HUES64 (cell line): ENCODE measurements around the gene ADARB2.

ENCODE experiments used
- H3K27ac ChIP-seq: 2 replicates; pipeline ENCODE4 v1.7.0; 2013; ENCODE audit warnings: low read depth, low read length, inconsistent platforms
- H3K27me3 ChIP-seq: 2 replicates; pipeline ENCODE4 v1.6.1; 2013; ENCODE audit warnings: mild to moderate bottlenecking, low read length; ENCODE audit not compliant: insufficient read depth
- H3K36me3 ChIP-seq: 2 replicates; pipeline ENCODE4 v1.6.1; 2013; ENCODE audit warnings: mild to moderate bottlenecking, low read length; ENCODE audit not compliant: insufficient read depth
- H3K4me1 ChIP-seq: 2 replicates; pipeline ENCODE4 v1.6.1; 2013; ENCODE audit warnings: mild to moderate bottlenecking, low read length, moderate library complexity; ENCODE audit not compliant: insufficient read depth
- H3K4me3 ChIP-seq: 2 replicates; pipeline ENCODE4 v1.5.1; 2013; ENCODE audit warnings: mild to moderate bottlenecking, low read length, moderate library complexity
- H3K9ac ChIP-seq: 2 replicates; pipeline ENCODE4 v1.6.1; 2013; ENCODE audit warnings: mild to moderate bottlenecking, low read depth, low read length
- H3K9me3 ChIP-seq: 2 replicates; pipeline ENCODE4 v1.6.1; 2013; ENCODE audit warnings: low read depth, low read length; ENCODE audit not compliant: insufficient read depth
- WGBS: fragments of 150-250, 120-280 bp; methylation state at CpG from one replicate; pipeline ENCODE4 v1.1.7; 2013; ENCODE audit warnings: missing lambda C conversion rate; 5-methylcytosine and 5-hydroxymethylcytosine counted together

The ADARB2 gene

DNA sequence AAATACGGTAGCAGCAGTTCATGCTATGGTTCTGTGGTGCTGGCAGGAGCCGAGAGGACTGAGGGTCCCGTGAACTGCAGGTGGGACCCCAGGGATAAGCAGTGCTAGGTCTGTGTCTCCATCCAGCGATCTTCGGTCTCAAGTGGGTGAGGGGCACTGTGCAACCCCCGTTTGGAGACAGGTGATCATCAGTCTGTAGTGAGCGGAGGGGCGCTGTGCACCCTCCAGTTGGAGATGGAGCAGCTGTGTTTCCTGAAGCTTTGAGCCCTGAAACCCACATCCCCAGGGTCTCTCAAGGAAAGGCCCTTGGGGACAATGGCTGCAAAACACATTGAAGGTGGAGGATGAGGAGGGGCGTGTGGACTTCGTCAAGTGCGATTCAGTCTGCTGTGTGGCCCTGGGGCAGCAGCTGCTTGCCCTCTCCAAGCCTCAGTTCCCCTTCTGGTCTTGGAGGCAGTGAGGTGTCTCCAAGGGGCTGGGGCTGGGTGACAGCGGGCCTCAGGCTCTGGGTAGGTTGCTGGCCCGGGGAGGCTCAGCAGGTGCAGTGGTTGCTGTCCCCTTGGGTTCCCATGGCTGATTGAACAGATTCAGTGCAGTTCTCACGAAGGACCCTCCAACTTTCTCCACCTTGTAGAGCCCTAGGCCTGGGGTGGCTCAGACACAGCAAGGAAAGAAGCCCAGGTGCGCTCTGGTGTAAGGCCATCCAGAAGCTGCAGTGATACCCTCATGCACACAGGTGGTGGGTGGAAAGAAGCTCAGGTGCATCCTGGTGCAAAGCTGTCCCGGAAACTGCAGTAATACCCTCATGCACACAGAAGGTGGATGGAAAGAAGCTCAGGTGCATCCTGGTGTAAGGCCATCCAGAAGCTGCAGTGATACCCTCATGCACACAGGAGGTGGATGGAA is 160.6 kb downstream of the ADARB2 start:
- no peaks in the 10 kb centered on the region for H3K36me3 ChIP-seq
- no peak overlapping the region for H3K27ac ChIP-seq
- no peak overlapping the region for H3K4me3 ChIP-seq
- no peak overlapping the region for H3K9ac ChIP-seq
- no peaks in the 10 kb centered on the region for H3K9me3 ChIP-seq
- no peaks in the 10 kb centered on the region for H3K27me3 ChIP-seq
- WGBS, result 95% methylated on average over 16 of the region's 16 CpGs
- no peaks in the 10 kb centered on the region for H3K4me1 ChIP-seq

DNA sequence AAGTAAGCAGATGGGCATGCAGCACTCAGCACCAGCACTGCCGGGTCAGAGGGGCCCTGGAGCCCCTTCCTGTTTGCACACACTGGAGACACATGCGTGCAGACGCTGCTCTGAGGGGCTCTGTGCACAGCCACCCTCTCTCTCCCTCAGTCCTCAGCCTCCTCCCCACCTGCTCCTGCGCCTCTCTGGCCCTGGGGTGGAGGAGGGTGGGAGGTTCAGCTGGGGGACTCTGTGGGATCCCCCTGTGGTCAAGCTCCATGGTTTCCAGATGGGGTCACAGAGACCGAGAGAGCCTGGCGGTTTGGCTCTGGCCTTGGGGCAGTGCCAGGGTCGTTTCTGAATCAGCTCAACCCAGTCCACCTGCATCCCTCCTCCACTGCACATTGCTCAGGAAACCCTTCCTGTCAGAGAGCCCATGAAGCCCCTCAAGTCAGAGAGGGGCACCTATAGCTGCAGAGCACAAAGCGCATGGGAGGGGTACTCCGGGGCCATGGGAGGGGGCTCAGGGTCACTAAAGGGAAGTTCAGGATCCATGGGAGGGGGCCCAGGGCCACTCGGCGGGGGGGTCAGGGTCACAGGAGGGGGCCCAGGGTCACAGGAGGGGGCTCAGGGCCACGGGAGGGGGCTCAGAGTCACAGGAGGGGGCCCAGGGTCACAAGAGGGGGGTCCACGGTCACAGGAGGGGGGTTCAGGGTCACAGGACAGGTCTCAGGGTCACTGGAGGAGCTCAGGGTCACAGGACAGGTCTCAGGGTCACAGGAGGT is 161.7 kb downstream of the ADARB2 start:
- H3K4me3 ChIP-seq, result no peak overlapping the region

DNA sequence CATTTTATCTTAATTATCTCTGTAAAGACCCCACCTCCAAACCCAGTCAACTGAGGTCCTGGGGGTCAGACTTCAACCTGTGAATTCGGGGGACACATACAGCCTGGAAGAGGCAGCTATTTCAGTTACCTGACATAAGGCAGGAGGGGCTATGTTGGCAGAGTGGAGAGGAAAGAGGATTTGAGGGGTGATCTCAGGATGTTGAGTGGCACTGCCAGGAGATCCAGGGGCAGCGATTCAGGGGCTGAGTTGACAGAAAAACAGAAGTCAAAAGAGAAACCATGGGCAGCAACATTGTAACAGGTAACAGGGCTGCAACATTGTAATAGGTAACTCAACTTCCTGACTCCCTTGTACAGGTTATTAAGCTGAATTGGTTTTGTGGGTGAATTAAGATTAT is 162.6 kb downstream of the ADARB2 start:
- H3K27me3 ChIP-seq, result no peaks in the 10 kb centered on the region
- no peak overlapping the region for H3K27ac ChIP-seq
- no peak overlapping the region for H3K9ac ChIP-seq
- no peak overlapping the region for H3K4me3 ChIP-seq
- H3K9me3 ChIP-seq, result no peaks in the 10 kb centered on the region
- WGBS, result 92% methylated on average over 2 of the region's 2 CpGs
- H3K36me3 ChIP-seq, result no peaks in the 10 kb centered on the region
- H3K4me1 ChIP-seq, result no peaks in the 10 kb centered on the region

More for the DNA sequence above, 161.7 kb downstream of the ADARB2 start:
- 94% methylated on average over 12 of the region's 13 CpGs for WGBS
- Histone ChIP-seq H3K9ac (no peak overlapping the region), H3K9me3 (no peaks in the 10 kb centered on the region), H3K27me3 (no peaks in the 10 kb centered on the region), H3K27ac (no peak overlapping the region), H3K36me3 (no peaks in the 10 kb centered on the region), H3K4me1 (no peaks in the 10 kb centered on the region)

DNA sequence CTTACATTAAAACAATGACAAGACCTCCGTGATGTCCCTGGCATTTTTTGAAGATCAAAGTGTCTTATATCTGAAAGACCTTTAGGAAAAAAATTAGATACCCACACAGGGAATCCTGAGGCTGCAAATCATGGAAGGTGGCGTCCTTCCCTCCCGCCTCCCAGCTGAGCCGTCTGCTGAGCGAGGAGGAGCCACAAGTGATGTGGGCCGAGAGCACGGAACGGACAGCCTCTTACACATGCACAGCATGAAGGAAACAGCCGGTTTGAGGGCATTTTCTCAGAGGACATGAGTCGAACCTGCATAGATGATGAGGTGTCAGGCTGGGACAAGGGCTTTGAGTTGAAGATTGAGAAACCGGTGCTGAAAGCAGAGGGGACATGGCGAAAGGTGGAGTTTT is 163.3 kb downstream of the ADARB2 start:
- H3K9me3 ChIP-seq, result no peaks in the 10 kb centered on the region
- H3K27ac ChIP-seq, result no peak overlapping the region
- H3K9ac ChIP-seq, result no peak overlapping the region
- no peaks in the 10 kb centered on the region for H3K36me3 ChIP-seq
- no peak overlapping the region for H3K4me3 ChIP-seq
- 93% methylated on average over 12 of the region's 12 CpGs for WGBS
- no peaks in the 10 kb centered on the region for H3K27me3 ChIP-seq
- no peaks in the 10 kb centered on the region for H3K4me1 ChIP-seq

DNA sequence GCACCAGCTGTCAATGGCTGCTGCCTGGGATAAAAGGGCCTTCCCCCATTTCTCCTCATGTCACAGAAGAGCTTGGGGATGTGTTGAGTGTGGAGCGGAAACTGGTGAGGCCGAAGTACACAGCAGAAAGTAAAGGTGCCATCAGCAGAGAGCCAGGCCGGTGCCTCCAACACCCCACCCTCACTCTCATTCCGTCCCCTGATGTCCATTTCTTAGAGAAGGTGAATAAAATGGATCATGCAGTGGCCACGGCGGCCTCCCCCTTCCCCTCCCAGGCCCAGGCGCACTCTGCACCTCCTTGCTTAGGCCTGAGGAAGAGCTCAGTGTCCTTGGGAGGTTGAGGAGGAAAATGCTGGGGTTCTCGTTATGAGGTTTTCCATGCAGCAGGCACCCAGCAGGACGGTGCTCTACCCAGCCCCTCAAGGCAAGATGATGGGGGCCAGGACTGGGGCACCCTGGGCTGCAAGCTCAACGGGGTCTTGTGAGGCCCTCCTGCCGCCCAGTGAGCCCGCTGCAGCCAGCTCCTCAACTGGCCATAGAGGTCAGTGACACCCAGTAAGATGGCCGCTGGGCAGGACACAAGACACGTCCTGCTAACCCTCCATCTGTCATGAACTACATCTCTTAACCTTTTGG is 163.9 kb downstream of the ADARB2 start:
- no peak overlapping the region for H3K9ac ChIP-seq
- no peaks in the 10 kb centered on the region for H3K27me3 ChIP-seq
- WGBS, result 95% methylated on average over 12 of the region's 14 CpGs
- H3K4me3 ChIP-seq, result no peak overlapping the region
- no peaks in the 10 kb centered on the region for H3K36me3 ChIP-seq
- no peaks in the 10 kb centered on the region for H3K9me3 ChIP-seq
- H3K27ac ChIP-seq, result no peak overlapping the region
- no peaks in the 10 kb centered on the region for H3K4me1 ChIP-seq

DNA sequence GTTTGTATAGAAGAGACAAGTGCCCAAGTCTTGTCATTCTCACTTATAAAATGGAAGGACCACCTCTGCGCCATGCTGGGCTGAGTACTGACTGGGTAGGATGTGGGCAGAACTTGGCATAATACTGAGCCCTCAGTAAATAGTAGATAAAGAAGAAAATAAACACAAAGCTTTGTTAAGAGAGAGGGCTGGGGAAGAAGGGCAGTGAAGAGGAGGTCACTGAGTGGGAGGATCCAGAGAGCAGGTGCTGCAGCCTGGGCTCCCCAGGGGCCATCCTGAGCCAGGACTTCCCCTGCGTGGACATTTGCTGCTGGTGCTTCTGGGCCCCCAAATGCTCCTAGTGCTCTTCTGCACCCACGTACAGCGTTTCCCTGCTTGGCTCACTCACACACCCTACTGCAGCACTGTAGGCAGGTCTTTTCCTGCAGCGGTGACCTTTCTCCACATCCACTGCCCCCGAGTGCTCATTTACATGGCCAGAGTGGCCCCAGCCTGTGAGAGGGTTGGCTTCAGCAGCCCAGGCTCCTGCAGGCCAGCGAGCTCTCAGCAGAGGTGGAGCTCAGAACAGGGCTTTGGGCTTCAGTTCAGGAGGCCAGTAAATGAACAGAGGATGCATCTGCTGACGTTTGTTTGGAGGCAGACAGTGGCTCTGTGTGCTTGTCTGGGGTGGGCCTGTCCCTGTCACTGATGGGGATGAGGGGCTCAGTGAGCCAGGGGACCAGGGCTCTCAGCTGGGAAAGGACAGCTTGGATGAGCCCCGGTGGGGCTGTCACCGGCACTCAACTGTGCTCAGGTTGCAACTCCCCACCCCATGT is 164.6 kb downstream of the ADARB2 start:
- Histone ChIP-seq H3K36me3 (no peaks in the 10 kb centered on the region), H3K27me3 (no peaks in the 10 kb centered on the region), H3K4me1 (no peaks in the 10 kb centered on the region), H3K4me3 (no peak overlapping the region), H3K9ac (no peak overlapping the region), H3K27ac (no peak overlapping the region), H3K9me3 (no peaks in the 10 kb centered on the region)
- WGBS, result 82% methylated on average over 10 of the region's 10 CpGs

DNA sequence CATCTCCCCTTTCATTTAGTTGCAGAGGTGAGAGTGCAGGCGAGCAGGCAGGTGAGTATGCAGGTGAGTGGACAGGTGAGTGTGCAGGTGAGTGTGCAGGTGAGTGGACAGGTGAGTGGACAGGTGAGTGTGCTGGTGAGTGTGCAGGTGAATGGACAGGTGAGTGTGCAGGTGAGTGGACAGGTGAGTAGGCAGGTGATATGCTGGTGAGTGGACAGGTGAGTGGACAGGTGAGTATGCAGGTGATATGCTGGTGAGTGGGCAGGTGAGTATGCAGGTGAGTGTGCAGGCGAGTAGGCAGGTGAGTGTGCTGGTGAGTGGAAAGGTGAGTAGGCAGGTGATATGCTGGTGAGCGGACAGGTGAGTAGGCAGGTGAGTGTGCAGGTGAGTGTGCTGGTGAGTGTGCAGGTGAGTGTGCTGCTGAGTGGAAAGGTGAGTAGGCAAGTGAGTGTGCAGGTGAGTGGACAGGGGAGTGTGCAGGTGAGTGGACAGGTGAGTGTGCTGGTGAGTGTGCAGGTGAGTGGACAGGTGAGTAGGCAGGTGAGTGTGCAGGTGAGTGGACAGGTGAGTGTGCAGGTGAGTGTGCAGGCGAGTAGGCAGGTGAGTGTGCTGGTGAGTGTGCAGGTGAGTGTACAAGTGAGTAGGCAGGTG is 165.6 kb downstream of the ADARB2 start:
- WGBS, result 90% methylated on average over 4 of the region's 4 CpGs
- Histone ChIP-seq H3K9ac (no peak overlapping the region), H3K27me3 (no peaks in the 10 kb centered on the region), H3K4me1 (no peaks in the 10 kb centered on the region), H3K27ac (no peak overlapping the region), H3K4me3 (no peak overlapping the region), H3K9me3 (no peaks in the 10 kb centered on the region), H3K36me3 (no peaks in the 10 kb centered on the region)

DNA sequence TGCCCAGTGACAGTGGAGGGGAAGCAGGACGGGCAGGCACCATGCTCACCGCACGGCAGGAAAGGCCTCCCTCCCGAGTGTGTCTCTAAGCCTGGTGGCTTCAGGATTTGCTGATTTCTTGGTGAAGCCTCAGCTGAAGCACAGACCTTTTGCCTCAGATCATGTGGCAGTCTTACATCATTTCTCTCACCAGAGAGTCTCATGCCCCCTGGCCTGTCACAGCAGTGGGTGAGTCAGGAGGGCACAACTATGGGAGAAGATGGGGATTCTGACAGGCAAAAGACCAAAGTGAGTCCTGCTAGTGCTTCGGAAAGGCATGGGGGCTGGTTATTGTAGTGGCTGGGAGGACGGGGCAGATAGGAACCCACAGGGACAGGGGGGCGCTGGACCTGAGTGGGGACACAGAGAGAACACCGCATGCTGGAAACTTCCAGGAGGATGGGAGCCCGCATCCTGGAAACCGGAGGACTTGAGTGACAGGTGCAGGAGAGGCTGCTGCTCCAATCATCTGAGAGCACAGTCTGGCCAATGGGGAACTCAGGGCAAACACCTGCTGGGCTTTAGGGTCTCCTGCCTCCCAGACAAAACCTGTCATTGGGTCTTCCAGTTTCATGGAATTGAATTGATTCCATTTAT is 166.8 kb downstream of the ADARB2 start:
- 80% methylated on average over 10 of the region's 10 CpGs for WGBS

DNA sequence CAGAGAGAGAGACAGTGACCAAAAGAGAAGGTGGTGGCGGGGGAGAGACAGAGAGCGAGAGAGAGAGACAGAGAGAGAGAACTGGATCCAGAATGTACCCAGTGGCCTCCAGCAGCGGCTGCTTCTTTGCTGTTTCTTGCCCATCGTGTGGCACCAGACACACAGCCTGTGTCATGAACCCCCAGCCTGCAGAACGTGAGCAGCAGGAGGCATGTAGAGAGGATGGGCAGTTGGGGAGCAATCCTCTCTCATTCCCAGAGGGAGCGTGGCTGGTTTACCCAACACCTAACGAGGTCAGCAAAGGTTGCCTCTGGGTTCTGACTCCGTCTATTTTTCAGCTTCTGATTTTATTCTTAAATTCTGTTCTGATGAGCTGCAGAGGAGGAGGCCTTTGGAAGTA is 168.1 kb downstream of the ADARB2 start:
- Histone ChIP-seq H3K27me3 (no peaks in the 10 kb centered on the region), H3K36me3 (no peaks in the 10 kb centered on the region), H3K4me1 (no peaks in the 10 kb centered on the region), H3K9me3 (no peaks in the 10 kb centered on the region), H3K4me3 (no peak overlapping the region), H3K27ac (no peak overlapping the region), H3K9ac (no peak overlapping the region)
- WGBS, result 93% methylated on average over 8 of the region's 8 CpGs

More for the DNA sequence above, 166.8 kb downstream of the ADARB2 start:
- Histone ChIP-seq H3K9me3 (no peaks in the 10 kb centered on the region), H3K27me3 (no peaks in the 10 kb centered on the region), H3K4me3 (no peak overlapping the region), H3K9ac (no peak overlapping the region), H3K4me1 (no peaks in the 10 kb centered on the region), H3K36me3 (no peaks in the 10 kb centered on the region), H3K27ac (no peak overlapping the region)
